H9 (cell line): Measurements from ENCODE around the gene AURKA. TPM values are rescaled to one million over a fixed set of nuclear protein-coding genes. Genes with fewer than 3 reads are reported as not detected.

ENCODE experiments used
- DNase-seq: peaks from one replicate; pipeline ENCODE4 v3.0.0-alpha.2; 2017
- H2AFZ ChIP-seq: one replicate; pipeline ENCODE4 v1.6.1; 2013; ENCODE audit warnings: mild to moderate bottlenecking, low read length, control low read depth, moderate library complexity
- H2AK5ac ChIP-seq: 2 replicates; pipeline ENCODE4 v1.6.1; 2013; ENCODE audit warnings: low read length, control low read depth, mixed read lengths; ENCODE audit not compliant: insufficient read length
- H2BK120ac ChIP-seq: one replicate; pipeline ENCODE4 v1.6.1; 2013; ENCODE audit warnings: low read depth, mild to moderate bottlenecking, low read length, control low read depth, inconsistent platforms; ENCODE audit not compliant: poor library complexity, severe bottlenecking
- H2BK12ac ChIP-seq: 2 replicates; pipeline ENCODE4 v1.6.1; 2013; ENCODE audit warnings: low read length, control low read depth, mixed read lengths, low read depth; ENCODE audit not compliant: insufficient read length
- H2BK15ac ChIP-seq: 2 replicates; pipeline ENCODE4 v1.6.1; 2013; ENCODE audit warnings: low read depth, low read length, control low read depth
- H2BK20ac ChIP-seq: one replicate; pipeline ENCODE4 v1.6.1; 2013; ENCODE audit warnings: low read depth, mild to moderate bottlenecking, low read length, control low read depth, inconsistent platforms; ENCODE audit not compliant: poor library complexity, severe bottlenecking
- H2BK5ac ChIP-seq: 2 replicates; pipeline ENCODE4 v1.6.1; 2013; ENCODE audit warnings: low read length, control low read depth, mixed read lengths; ENCODE audit not compliant: insufficient read length
- H3K14ac ChIP-seq: 2 replicates; pipeline ENCODE4 v1.6.1; 2013; ENCODE audit warnings: low read length, control low read depth; ENCODE audit not compliant: insufficient read depth
- H3K18ac ChIP-seq: 2 replicates; pipeline ENCODE4 v1.6.1; 2013; ENCODE audit warnings: low read depth, mild to moderate bottlenecking, mixed read lengths, low read length, control low read depth; ENCODE audit not compliant: insufficient read length
- H3K23ac ChIP-seq: 2 replicates; pipeline ENCODE4 v1.6.1; 2013; ENCODE audit warnings: low read length, control low read depth, mixed read lengths, low read depth; ENCODE audit not compliant: insufficient read length
- H3K23me2 ChIP-seq: 2 replicates; pipeline ENCODE4 v1.6.1; 2013; ENCODE audit warnings: low read depth, mild to moderate bottlenecking, mixed read lengths, low read length, control low read depth; ENCODE audit not compliant: insufficient read length, poor library complexity, severe bottlenecking
- H3K27ac ChIP-seq: 2 replicates; pipeline ENCODE4 v1.5.1; 2013; ENCODE audit warnings: low read length, control low read depth, mixed read lengths, low read depth; ENCODE audit not compliant: insufficient read length
- H3K27me3 ChIP-seq: 2 replicates; pipeline ENCODE4 v1.6.1; 2013; ENCODE audit warnings: low read length, control low read depth, inconsistent platforms; ENCODE audit not compliant: insufficient read depth
- H3K4ac ChIP-seq: 2 replicates; pipeline ENCODE4 v1.6.1; 2013; ENCODE audit warnings: low read depth, mild to moderate bottlenecking, control low read depth, inconsistent platforms, low read length, moderate library complexity
- H3K4me1 ChIP-seq: 2 replicates; pipeline ENCODE4 v1.6.1; 2013; ENCODE audit warnings: low read length, control low read depth, inconsistent platforms; ENCODE audit not compliant: insufficient read depth
- H3K4me2 ChIP-seq: 2 replicates; pipeline ENCODE4 v1.6.1; 2013; ENCODE audit warnings: low read length, control low read depth, mixed read lengths; ENCODE audit not compliant: insufficient read length, insufficient read depth
- H3K56ac ChIP-seq: 2 replicates; pipeline ENCODE4 v1.6.1; 2013; ENCODE audit warnings: low read depth, mild to moderate bottlenecking, mixed read lengths, low read length, control low read depth; ENCODE audit not compliant: insufficient read length
- H3K79me1 ChIP-seq: 2 replicates; pipeline ENCODE4 v1.6.1; 2013; ENCODE audit warnings: low read depth, mild to moderate bottlenecking, moderate library complexity, low read length, control low read depth, inconsistent platforms; ENCODE audit not compliant: insufficient read depth, poor library complexity, severe bottlenecking
- H3K79me2 ChIP-seq: 2 replicates; pipeline ENCODE4 v1.6.1; 2013; ENCODE audit warnings: low read length, control low read depth, inconsistent platforms; ENCODE audit not compliant: insufficient read depth
- H3K9ac ChIP-seq: 2 replicates; pipeline ENCODE4 v1.6.1; 2013; ENCODE audit warnings: low read length, control low read depth, mixed read lengths; ENCODE audit not compliant: insufficient read length; ENCODE audit errors: extremely low read depth
- H3K9me3 ChIP-seq: one replicate; pipeline ENCODE4 v1.6.1; 2013; ENCODE audit warnings: low read depth, low read length, inconsistent platforms; ENCODE audit not compliant: control insufficient read depth
- H3T11ph ChIP-seq: one replicate; pipeline ENCODE4 v1.6.1; 2013; ENCODE audit warnings: mild to moderate bottlenecking, low read length, control low read depth, inconsistent platforms
- H4K20me1 ChIP-seq: one replicate; pipeline ENCODE4 v1.6.1; 2013; ENCODE audit not compliant: control insufficient read depth, insufficient read length, insufficient read depth
- H4K5ac ChIP-seq: 2 replicates; pipeline ENCODE4 v1.6.1; 2013; ENCODE audit warnings: low read depth, mild to moderate bottlenecking, mixed read lengths, low read length, control low read depth; ENCODE audit not compliant: insufficient read length
- H4K8ac ChIP-seq: replicated peaks from 2 replicates; pipeline ENCODE4 v1.6.1; 2013; ENCODE audit warnings: low read length, control low read depth, mixed read lengths, low read depth; ENCODE audit not compliant: insufficient read length
- H4K91ac ChIP-seq: 2 replicates; pipeline ENCODE4 v1.6.1; 2013; ENCODE audit warnings: low read depth, mild to moderate bottlenecking, moderate library complexity, mixed read lengths, low read length, control low read depth; ENCODE audit not compliant: insufficient read length
- H3K27ac Mint-ChIP-seq, 3 experiments: 2 replicates in 2 of 3; 3 replicates in 1 of 3; pipeline ENCODE4 v1.8.0; 2020 to 2021; ENCODE audit warnings: mixed read lengths in 3 of 3, mild to moderate bottlenecking in 1 of 3, moderate library complexity in 1 of 3
- H3K27me3 Mint-ChIP-seq: 2 replicates; pipeline ENCODE4 v1.8.0; 2021; ENCODE audit warnings: low read depth, mild to moderate bottlenecking, moderate library complexity, mixed read lengths
- H3K36me3 Mint-ChIP-seq, 3 experiments: 2 replicates in 2 of 3; 3 replicates in 1 of 3; pipeline ENCODE4 v1.8.0; 2020 to 2021; ENCODE audit warnings: low read depth in 3 of 3, mixed read lengths in 3 of 3; ENCODE audit not compliant: insufficient read depth in 1 of 3
- H3K4me1 Mint-ChIP-seq, 2 experiments: 2 replicates each; pipeline ENCODE4 v1.8.0; 2020; ENCODE audit warnings: mixed read lengths in 2 of 2
- H3K4me3 Mint-ChIP-seq, 2 experiments: 2 replicates in 1 of 2; 3 replicates in 1 of 2; pipeline ENCODE4 v1.8.0; 2020 to 2021; ENCODE audit warnings: mild to moderate bottlenecking in 2 of 2, mixed read lengths in 2 of 2, moderate library complexity in 1 of 2
- H3K9me3 Mint-ChIP-seq, 2 experiments: 2 replicates in 1 of 2; 3 replicates in 1 of 2; pipeline ENCODE4 v1.8.0; 2020; ENCODE audit warnings: mild to moderate bottlenecking in 2 of 2, mixed read lengths in 2 of 2, moderate library complexity in 1 of 2
- WGBS: extraction: QIAGEN DNeasy Blood & Tissue Kit; methylation state at CpG from one replicate; pipeline ENCODE4 v1.1.7; 2013; ENCODE audit warnings: missing lambda C conversion rate, low lambda C conversion rate, mixed read lengths; ENCODE audit not compliant: insufficient read length; ENCODE audit errors: extremely low coverage; 5-methylcytosine and 5-hydroxymethylcytosine counted together
- total RNA-seq: library from RNA; stranded (reverse); gene quantifications from 2 replicates; pipeline ENCODE4 v1.2.1, GENCODE V29; 2021
- TF ChIP-seq, protein P1 (sequence below): fragments of 200-600 bp; sonication (generic); conservative IDR thresholded peaks from 3 replicates; pipeline ENCODE4 v1.8.0; 2021; ENCODE audit warnings: antibody characterized with exemption, mild to moderate bottlenecking

Gene AURKA
- total RNA-seq, 1 experiment from 2014 or later = 86.8 TPM

GRCh38 chr20:56373942-56374341 lies 18.1 kb downstream of the AURKA start:
- no peaks in the 10 kb centered on the region for H3K27me3 Mint-ChIP-seq
- no peak overlapping the region for H3K9ac ChIP-seq
- no peak overlapping the region for H3K27ac Mint-ChIP-seq
- no peak overlapping the region for H4K91ac ChIP-seq
- H2BK15ac ChIP-seq = no peak overlapping the region
- no peaks in the 10 kb centered on the region for H4K20me1 ChIP-seq
- H3K14ac ChIP-seq = no peak overlapping the region
- H3K79me2 ChIP-seq = peaks cover 4% of the 10 kb centered on the region; the same call in 1 of the 2 replicates
- no peak overlapping the region for H3T11ph ChIP-seq
- no peak overlapping the region for H2AK5ac ChIP-seq
- H3K4me1 ChIP-seq = no peaks in the 10 kb centered on the region
- no peak overlapping the region for H4K5ac ChIP-seq
- no peak overlapping the region for H3K4me2 ChIP-seq
- no peaks in the 10 kb centered on the region for H3K27me3 ChIP-seq
- no peak overlapping the region for H2AFZ ChIP-seq
- H2BK5ac ChIP-seq = no peak overlapping the region
- no peak overlapping the region for H3K18ac ChIP-seq
- H3K23ac ChIP-seq = no peak overlapping the region
- TF ChIP-seq, protein P1, sequence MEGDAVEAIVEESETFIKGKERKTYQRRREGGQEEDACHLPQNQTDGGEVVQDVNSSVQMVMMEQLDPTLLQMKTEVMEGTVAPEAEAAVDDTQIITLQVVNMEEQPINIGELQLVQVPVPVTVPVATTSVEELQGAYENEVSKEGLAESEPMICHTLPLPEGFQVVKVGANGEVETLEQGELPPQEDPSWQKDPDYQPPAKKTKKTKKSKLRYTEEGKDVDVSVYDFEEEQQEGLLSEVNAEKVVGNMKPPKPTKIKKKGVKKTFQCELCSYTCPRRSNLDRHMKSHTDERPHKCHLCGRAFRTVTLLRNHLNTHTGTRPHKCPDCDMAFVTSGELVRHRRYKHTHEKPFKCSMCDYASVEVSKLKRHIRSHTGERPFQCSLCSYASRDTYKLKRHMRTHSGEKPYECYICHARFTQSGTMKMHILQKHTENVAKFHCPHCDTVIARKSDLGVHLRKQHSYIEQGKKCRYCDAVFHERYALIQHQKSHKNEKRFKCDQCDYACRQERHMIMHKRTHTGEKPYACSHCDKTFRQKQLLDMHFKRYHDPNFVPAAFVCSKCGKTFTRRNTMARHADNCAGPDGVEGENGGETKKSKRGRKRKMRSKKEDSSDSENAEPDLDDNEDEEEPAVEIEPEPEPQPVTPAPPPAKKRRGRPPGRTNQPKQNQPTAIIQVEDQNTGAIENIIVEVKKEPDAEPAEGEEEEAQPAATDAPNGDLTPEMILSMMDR = no peak
- no peaks in the 10 kb centered on the region for H3K9me3 Mint-ChIP-seq
- no peak overlapping the region for H3K4ac ChIP-seq
- H3K79me1 ChIP-seq = peaks cover 9% of the 10 kb centered on the region
- no peak overlapping the region for H2BK12ac ChIP-seq
- H4K8ac ChIP-seq = no peak overlapping the region
- H3K27ac ChIP-seq = no peak overlapping the region
- H3K23me2 ChIP-seq = no peaks in the 10 kb centered on the region
- WGBS = no CpG with 5 or more reads among the region's 1 CpG
- H3K4me1 Mint-ChIP-seq = no peaks in the 10 kb centered on the region
- DNase-seq = no peak
- no peak overlapping the region for H3K4me3 Mint-ChIP-seq
- H2BK120ac ChIP-seq = no peak overlapping the region
- no peak overlapping the region for H3K56ac ChIP-seq
- H2BK20ac ChIP-seq = no peak overlapping the region
- peaks cover 53 to 91% (median 78%) of the 10 kb centered on the region in 3 experiments for H3K36me3 Mint-ChIP-seq
- H3K9me3 ChIP-seq = no peaks in the 10 kb centered on the region
